Stimulated activated CD8-positive, alpha-beta memory T cell treated with anti-CD3 and anti-CD28 coated beads, Interleukin-12 subunit alpha, Interleukin-12 subunit beta, amount 100 ng/mL, for 1 hour (primary cell): ENCODE data around the gene OR8A1.

ENCODE experiments used
- DNase-seq: peaks from one replicate; pipeline ENCODE4 v3.0.0-alpha.2; 2020; ENCODE audit warnings: low read depth

OR8A1 gene

DNA sequence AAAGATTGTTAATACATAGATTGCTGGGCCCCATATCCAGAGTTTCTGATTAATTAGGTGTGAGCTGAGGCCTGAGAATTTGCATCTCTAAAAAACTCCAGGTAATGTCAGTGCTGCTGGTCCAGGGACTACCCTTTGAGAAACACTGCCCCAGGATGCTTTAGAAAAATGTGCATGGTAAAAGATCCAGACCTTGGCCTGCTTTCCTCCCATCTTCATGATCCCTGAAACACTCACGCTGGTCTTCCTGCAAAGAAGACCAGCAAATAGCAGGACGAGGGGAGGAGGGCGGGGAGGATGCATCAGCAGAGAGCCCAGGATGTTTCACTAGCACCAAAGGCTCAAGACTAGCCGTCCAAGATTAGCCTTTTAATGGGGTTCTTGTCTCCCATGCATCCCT is at the start of gene OR8A1:
Gene OR8A1, plus strand, starts transcription at position 301 of the 400 bp plus-strand sequence. CDS start 123 bp downstream, outside the sequence.
- no peak for DNase-seq

DNA sequence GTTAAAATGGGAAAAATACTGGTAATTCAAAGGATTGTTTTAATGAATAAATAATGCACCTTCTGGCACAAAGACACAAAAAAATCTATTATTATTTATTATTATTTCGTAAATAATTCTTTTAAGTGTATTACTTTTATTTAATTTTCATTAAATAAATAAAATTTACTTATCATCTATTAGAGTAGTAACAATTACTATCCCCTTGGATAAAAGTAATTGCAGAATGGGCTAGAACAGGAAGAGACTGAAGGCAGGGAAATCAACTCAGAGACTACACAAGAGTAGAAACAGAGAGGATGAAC is 49.3 kb upstream of the OR8A1 start:
- no peak for DNase-seq

DNA sequence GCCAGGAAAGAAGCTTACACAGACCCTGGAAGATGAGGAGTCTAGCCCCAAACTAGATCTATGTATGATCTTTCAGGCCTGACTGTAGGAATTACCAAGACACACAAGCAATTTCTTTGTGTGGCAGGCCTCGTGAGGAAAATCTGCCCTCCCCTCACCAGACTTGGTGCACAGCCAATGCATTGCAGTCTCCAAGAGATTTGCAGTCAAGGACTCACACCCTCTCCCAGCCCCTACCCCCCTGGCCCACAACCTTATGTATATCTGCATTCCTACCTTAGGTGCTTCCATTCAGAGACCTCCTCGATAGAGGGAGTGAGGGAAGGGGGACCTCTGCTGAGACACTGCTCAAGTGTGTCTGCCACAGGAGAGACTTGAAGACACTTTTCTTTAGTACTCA is 36.2 kb upstream of the OR8A1 start:
- DNase-seq, result no peak

DNA sequence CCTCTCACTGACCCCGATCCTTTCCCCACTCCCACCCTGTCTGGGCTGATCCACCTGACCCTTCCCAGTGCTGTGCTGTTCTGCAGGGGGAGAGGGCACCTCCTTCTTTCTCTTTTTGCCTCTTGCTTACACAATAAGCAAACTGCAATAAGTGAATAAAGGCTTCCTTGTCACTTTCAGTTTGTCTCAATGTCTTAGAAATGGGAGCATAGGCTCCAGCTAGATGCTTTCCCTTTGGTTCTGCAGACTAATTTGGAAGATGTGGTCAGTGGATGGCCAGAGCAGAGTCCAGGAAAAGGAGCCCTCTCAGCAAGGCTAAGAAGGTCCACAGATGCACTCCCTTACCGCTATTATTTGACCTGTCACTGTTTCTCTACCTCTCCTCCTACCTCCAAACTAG is 35.7 kb upstream of the OR8A1 start:
- DNase-seq, result no peak

DNA sequence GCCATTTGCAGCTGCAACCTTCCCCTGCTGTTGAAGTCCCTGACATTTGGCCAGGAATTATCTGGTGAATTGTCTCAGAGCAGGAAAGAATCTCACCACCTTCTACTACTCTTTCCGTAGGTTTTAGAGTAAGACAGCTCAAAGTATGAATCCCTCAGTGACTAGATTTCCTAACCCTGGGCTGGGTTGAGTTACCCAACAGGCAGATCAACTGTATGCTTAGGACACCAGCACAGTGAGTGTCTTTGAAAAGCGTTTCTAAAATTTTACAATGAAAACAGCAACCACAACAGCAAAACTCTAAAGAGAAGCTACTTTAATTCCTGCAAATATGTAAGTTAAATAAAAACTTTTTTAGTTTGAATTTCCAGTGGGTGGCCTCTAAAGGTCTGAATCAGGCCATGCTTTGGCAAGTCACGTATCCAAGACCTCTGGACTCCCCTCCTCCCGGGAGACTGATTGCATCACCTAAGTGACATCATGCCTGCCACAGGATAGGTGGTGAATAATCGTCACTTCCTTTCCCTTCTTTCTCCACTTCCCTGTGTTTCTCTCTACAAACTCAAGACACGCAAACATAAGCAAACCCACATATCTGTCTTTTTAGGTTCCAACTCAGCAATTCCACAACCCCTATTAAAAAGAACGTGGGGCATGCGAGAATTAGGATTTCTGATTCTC is 34.1 kb upstream of the OR8A1 start:
- no peak for DNase-seq

DNA sequence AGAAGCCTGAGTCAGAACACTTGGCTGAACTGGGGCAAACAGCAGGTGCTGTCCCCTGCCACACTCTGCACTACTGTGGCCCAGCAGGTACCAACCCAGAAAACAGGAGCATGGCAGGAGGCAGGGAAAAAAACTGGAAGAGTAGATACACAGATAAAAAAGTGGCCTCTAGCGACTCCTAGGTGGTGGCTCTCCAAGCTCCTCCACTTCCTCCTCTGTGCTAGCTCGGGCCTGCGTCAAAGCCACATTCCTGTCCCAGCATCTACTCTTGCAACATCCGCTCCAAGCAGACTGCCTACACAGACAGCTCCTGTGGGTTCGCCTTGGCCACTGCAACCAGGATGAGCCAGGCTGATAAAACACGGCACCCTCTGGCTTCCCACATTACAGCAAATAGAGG is 33.3 kb upstream of the OR8A1 start:
- DNase-seq, result no peak

DNA sequence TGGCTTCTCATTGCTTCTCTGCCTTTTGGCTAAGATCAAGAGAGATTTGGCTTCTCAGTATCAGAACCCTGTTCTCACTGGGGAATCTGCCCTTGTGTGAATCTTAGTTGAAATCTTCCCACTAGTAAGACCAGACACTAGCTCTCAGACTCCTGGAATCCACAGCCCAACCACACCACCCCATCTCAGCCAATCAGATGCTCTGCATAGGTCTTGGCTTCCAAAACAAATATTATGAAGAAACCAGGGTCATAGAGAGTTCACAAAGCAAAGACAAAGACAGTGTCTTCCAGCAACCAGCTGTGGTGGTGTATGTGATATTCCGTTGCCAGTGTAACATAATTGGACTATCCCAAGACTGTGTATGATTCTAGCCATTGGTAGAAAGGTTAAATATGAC is 31.8 kb upstream of the OR8A1 start:
- no peak for DNase-seq

DNA sequence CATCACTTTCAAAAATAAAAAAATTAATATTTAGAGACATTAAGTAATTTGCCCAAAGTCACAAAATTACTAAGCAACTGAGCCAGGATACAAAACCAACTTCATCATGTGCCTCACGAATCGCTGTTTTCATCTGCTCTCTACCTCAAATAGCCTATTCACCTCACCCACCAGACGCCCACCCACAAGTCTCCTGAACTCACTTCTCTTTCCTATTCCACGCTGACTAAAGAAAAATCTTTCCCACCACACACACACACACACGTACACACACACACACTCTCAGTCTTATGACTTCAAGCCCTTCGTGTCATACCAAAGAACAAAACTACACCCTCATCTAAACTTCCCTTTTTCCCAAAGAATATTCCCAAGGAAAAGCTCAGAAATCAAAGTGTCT is 28.6 kb upstream of the OR8A1 start:
- DNase-seq, result no peak

DNA sequence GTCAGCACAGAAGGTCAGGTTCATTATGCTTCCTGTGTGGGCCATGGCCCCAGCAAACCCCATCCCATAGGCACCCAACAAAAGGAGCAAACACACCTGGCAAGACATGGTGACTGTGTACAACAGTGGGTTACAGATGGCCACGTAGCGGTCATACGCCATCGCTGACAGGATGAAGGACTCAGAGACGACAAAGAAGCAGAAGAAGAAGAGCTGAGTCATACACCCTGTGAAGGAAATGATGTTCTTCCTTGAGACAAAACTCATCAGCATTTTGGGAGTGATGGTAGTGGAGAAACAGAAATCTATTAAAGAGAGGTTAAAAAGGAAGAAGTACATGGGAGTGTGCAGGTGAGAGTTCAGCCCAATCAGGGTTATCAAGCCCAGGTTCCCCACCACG is 26.7 kb upstream of the OR8A1 start:
- no peak for DNase-seq

DNA sequence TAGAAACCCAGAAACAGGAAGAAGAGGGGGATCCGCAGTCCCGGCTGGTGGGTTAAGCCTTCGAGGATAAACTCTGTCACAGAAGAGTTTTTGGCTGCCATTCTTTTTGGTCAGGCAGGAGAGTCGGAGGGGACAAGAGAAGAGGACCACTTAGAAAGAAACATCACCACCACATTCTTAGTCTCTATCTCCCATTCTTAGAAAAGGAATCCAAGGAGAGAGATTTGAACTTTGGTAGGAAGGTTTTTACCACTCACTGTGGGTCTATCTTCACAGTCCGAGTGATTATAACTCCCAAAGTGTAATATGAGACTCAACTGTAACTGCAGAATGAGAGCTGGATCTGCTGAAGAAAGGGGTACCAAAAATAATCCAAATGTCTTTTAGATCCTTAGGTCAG is 26.2 kb upstream of the OR8A1 start, which contains the start of gene OR8B12:
Gene OR8B12, minus strand, starts transcription at position 101 of the 400 bp plus-strand sequence. Its CDS starts 0 bp downstream, at position 101.
- DNase-seq, result no peak

DNA sequence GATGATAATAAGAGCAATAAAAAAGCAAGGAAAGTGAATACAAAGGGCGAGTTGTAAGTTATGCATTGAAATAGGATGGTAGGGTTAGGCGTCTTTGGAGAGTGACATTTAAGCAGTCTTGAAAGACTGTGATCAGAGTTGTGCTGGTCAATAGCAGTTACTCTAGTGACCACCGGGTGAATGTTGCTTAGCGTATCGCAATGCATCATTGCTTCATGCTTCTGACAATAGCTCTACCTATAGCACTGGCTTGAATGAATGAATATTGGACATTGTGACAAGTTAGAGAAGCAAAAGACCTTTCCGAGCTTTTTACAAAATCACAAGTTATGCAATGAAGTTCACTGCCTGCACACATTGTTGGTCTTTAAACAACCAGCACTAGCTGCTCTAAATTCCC is 18.6 kb upstream of the OR8A1 start:
- no peak for DNase-seq

DNA sequence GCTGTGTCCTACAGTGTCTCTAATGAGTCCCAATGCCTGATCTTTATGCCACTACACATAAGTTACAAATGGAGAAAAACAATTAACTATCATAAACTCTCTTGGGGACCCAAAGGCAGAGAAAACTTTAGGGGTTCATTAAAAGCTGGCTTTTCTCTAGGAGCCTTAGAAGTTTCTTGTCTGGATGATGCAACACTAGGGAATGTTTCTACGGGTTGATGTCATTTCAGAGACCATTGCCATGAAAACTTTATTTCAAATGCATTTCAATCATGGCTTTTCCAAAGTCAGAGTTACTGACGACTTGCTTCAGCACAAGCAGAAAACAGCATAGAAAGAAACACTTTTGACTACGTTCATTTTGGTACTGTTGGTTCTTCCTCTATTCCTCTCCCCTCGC is 17.8 kb upstream of the OR8A1 start:
- no peak for DNase-seq

DNA sequence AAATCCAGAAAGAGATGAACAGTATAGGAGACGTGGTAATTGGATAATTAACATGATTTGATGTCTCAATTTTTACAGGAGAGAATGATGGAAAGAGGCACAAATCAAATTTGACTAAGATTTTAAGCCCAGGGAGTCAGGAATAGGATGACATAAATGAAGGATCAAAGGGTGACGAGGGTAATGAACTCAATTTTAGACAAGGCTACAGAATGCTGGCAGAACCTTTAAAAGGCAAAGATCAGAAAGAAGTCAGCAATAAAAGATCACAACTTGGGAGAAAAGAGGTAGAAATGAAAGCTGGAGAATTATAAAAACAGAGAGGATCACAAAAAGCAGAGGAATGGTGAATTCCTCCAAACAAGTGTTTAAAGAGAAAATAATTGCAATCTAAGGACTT is 13.0 kb upstream of the OR8A1 start:
- no peak for DNase-seq

DNA sequence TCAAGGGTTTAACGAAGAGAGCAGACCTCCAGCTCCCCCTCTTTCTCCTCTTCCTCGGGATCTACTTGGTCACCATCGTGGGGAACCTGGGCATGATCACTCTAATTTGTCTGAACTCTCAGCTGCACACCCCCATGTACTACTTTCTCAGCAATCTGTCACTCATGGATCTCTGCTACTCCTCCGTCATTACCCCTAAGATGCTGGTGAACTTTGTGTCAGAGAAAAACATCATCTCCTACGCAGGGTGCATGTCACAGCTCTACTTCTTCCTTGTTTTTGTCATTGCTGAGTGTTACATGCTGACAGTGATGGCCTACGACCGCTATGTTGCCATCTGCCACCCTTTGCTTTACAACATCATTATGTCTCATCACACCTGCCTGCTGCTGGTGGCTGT is 363 bp downstream of the OR8A1 start:
- DNase-seq, result no peak

DNA sequence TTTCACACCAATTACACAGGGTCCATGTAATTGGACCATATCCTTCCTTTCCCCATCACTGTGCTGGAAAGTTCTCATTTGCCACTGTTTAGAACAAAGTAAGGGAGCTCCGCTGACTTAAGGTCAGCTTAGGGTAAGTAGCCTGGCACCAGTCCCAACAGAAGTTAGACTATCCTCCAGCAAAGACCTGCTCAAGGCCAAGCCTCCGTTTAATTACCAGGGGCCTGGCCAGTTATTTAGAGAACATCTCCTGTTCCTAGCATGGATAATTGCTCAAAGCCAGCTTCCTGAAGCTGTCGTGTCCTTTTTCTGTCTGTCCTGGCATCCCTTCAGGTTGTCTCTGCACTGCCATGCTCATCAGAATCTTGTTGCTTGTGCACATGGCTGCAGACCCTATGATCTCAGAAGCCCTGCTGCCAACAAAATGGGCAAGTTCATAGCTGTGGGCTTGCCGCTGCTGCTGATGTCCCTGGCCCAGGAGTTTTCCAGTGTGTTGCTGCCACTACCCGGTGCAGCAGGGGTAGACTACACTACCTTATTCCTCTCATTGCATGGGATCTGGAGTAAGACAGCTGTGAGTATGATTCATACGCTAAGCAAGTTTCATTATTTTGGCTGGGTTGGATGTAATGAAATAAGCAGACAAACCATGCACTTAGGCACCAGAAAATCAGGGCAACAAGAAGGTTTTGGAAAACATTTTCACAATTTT is 8.1 kb downstream of the OR8A1 start:
- no peak for DNase-seq

DNA sequence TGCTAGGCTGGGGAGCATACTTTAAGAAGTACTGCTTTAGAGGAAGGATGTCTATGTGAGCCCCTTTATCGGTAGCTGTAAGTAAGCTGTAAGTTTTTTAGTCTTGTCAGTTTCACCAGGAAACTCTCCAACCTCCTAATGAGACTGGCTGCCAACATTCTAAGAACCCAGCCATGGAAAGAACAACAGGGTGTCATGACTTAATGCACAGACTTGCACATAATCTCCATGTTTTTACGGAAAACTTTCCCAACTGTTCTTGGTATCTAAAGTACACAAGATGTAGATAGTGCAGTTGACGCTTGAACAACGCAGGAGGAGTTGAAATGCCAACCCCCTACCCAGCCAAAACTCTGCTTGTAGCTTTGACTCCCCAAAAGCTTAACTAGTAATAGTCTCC is 9.0 kb downstream of the OR8A1 start:
- no peak for DNase-seq

DNA sequence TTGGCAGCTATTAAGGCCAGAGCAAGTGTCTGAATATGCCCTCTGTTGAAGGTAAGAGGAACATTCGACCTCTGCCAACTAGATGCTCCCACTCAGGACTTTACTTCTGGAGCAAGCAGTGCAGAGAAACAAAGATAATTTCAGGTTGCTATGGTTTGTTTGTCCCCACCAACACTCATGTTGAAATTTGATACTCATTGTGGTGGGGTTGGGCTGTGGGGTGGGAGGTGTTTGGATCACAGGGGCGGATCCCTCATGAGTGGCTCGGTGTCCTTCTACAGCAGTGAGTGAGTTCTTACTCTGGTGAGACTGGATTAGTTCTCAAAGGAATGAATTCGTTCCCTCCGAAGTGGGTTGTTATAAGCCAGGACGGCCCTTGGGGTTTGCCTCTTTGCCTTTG is 12.0 kb downstream of the OR8A1 start:
- no peak for DNase-seq

DNA sequence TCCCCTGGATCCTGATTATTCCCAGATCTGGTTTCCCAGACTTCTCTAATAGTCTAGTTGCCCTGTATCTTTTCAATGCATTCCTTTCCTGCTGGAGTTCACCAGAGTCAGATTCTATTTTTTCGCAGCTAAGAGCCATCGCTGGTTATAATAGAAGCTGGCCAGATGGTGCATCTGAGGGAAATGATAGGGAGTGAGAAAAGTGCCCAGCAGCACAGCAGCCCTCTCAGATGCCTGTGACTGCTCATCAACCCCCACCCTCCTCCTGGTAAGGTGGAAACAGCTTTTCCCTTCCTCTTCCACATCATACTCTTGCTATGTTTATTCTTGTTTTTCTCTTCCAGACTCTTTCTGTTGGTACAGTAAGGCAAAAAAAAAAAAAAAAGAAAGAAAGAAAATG is 12.8 kb downstream of the OR8A1 start:
- DNase-seq, result no peak

DNA sequence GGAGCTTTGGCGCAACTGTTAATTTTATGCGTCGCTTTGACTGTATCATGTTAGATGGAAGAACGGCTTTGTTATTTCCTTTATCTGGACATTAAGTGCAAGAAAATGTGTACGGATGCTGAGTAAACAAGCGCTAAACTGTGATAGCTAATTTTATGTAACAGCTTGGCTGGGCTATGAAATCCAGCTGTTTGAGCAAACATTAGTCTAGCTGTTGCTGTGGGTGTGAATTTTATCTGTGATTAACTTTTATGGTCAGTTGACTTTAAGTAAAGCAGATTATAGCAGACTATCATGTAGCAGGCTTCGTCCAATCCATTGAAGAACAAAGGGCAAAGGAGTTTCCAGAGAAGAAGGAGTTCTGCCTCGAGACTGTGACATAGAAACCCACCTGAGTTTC is 14.0 kb downstream of the OR8A1 start:
- no peak for DNase-seq

DNA sequence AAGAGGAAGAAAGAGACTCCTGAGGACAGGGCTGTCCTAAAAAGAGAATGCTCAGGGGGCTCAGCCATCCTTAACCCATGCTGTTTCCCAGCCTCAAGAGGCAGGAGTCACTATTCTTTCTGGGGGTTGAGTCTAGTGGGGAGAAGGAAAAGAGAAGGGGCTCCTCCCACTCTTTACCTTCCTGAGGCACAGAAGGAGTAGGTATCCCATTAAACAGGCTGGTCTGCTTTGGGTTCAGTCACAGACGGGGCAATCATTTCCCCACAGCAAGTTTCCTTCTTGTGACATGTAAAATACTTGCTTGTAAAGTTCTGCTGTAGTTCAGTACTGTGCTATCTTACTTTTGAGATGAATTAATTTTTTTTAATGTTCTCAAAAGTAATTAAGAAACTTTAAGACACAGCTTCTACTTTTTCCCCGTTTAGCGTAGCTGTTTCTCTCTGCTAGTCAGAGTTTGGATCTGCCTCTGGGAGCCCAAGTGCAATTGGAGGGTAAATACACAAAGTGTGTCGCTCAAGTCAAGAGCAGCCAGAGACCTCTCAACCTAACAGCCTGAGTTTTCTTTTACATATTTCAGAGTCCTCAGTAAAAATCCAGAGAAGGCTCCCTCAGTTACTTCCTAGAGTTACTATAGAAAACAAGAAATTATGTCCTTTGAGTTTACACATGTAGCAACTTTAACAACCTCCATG is 15.0 kb downstream of the OR8A1 start:
- DNase-seq, result no peak

DNA sequence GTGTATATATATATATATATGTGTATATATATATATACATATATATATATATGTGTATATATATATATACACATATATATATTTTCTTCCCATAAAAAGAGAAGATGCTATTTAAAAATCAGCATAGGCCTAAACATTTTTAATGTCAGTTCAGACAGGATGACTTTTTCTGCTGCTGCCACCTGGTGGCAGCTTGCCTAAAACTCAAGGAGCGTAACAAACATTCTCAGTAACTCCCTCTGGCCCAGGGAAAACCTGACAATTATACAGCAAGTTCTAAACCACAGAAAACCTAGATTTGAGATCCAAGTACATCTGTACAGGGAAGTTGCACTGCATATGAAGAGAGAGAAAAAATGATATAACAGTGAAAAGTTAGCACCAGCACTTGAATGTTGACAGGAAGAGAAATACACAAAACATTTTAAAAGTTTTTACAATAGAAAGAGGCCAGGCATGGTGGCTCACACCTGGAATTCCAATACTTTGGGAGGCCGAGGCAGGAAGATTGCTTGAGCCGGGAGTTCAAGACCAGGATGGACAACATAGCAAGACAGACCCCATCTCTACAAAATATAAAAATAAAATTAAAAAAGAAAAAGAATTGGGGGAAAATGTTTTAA is 16.6 kb downstream of the OR8A1 start:
- DNase-seq, result peak; percentile 2

DNA sequence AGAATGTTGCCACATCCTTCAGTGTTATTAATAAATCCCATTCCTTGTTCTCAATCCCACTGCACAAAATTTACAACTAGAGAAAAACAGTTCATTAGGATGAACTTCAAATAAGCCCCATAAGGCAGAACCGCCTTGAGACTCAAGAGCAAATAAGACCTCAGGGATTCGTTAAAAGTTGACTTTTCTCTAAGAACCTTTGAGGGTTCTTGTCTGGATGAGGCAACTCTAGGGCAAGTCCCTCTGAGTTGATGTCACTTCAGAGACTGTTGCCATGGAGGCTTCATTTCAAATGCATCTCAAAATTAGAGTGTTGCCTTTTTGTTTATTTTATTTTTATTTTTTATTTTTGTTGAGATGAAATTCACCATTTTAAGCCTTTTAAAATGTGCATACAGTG is 21.6 kb downstream of the OR8A1 start:
- no peak for DNase-seq

DNA sequence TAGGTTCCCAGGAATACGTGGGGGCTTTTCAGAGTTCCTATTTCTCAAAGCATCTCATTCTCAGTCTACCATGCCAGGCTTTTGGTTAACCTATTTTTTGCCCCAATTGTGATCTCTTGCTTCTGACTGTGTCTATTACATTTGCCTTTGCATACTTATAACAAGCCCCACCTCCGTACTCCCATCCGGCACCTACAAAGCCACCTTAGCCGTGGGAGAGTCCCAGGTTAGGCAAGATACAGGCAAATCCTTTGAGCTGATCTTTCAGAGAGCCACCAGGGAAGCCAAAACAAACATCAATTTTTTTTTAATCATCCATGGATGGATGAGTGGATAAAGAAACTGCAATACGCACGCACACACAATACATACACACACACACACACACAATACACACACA is 22.8 kb downstream of the OR8A1 start:
- no peak for DNase-seq
